Natural killer cell (primary cell): ENCODE data around the gene LSM3. TPM values are rescaled to one million over a fixed set of nuclear protein-coding genes. Genes with fewer than 3 reads are reported as not detected.

Experiments
- ATAC-seq, 3 donors: fragments of 150-1000 bp in 2 of 3; fragments of 200-7000 bp in 1 of 3; cut with Tn5 transposase; 1 replicate in 1 of 3; 2 replicates in 2 of 3; pipeline ENCODE4 v1.10.0; 2021; ENCODE audit warnings: mild to moderate bottlenecking in 2 of 3, moderate library complexity in 2 of 3
- DNase-seq, 2 donors: peaks; one replicate each; pipeline versions ENCODE4 v3.0.0 to v3.0.0-alpha.2; 2013 to 2021; ENCODE audit warnings: mixed read lengths in 1 of 2
- H3K27ac ChIP-seq: one replicate; pipeline ENCODE4 v1.5.1; 2013; ENCODE audit warnings: mild to moderate bottlenecking, low read length
- H3K27me3 ChIP-seq: one replicate; pipeline ENCODE4 v1.6.1; 2013; ENCODE audit warnings: low read length; ENCODE audit not compliant: control insufficient read depth, insufficient read depth
- H3K36me3 ChIP-seq: one replicate; pipeline ENCODE4 v1.6.1; 2013; ENCODE audit warnings: low read length; ENCODE audit not compliant: control insufficient read depth, insufficient read depth
- H3K4me1 ChIP-seq: one replicate; pipeline ENCODE4 v1.6.1; 2013; ENCODE audit warnings: low read length; ENCODE audit not compliant: control insufficient read depth, insufficient read depth
- H3K4me3 ChIP-seq: one replicate; pipeline ENCODE4 v1.5.1; 2013; ENCODE audit warnings: low read length
- H3K9me3 ChIP-seq: one replicate; pipeline ENCODE4 v1.6.1; 2013; ENCODE audit warnings: low read length; ENCODE audit not compliant: control insufficient read depth, insufficient read depth
- H3K27ac Mint-ChIP-seq, 2 donors: one replicate each; pipeline ENCODE4 v1.8.0; 2022; ENCODE audit warnings: mild to moderate bottlenecking in 2 of 2, mixed read lengths in 2 of 2, moderate library complexity in 1 of 2
- H3K27me3 Mint-ChIP-seq, 2 donors: one replicate each; pipeline ENCODE4 v1.8.0; 2022; ENCODE audit warnings: low read depth in 2 of 2, mixed read lengths in 2 of 2
- H3K36me3 Mint-ChIP-seq: one replicate; pipeline ENCODE4 v1.8.0; 2022; ENCODE audit warnings: mixed read lengths
- H3K4me1 Mint-ChIP-seq, 2 donors: one replicate each; pipeline ENCODE4 v1.8.0; 2022; ENCODE audit warnings: mixed read lengths in 2 of 2
- H3K4me3 Mint-ChIP-seq: one replicate; pipeline ENCODE4 v1.8.0; 2022; ENCODE audit warnings: mild to moderate bottlenecking, moderate library complexity, mixed read lengths
- H3K9me3 Mint-ChIP-seq, 2 donors: one replicate each; pipeline ENCODE4 v1.8.0; 2022; ENCODE audit warnings: mixed read lengths in 2 of 2
- WGBS: methylation state at CpG from one replicate; pipeline ENCODE4 v1.1.7; 2013; ENCODE audit warnings: missing lambda C conversion rate; ENCODE audit not compliant: insufficient coverage; 5-methylcytosine and 5-hydroxymethylcytosine counted together
- intact Hi-C: fragments of 100-400 bp; cut with micrococcal nuclease; formaldehyde crosslinking; loops from one replicate; pipeline ENCODE4 v1.14.2; 2022
- total RNA-seq, 4 donors: library from RNA; stranded (reverse); fragments of 120-200 nt in 1 of 4; gene quantifications; one replicate each; pipeline versions ENCODE4 v1.2.3 to v1.2.4, GENCODE V29; 2013 to 2022
- TF ChIP-seq, protein P1 (sequence below): fragments of 200-600 bp; IDR thresholded peaks from one replicate; pipeline ENCODE4 v1.8.0; 2022; ENCODE audit warnings: antibody characterized with exemption

LSM3 gene
- total RNA-seq, 3 donors from 2014 or later (not counting 1 experiment from before 2014, with no cell fraction given), result 7.6 to 9.1 (median 8.9) TPM

DNA sequence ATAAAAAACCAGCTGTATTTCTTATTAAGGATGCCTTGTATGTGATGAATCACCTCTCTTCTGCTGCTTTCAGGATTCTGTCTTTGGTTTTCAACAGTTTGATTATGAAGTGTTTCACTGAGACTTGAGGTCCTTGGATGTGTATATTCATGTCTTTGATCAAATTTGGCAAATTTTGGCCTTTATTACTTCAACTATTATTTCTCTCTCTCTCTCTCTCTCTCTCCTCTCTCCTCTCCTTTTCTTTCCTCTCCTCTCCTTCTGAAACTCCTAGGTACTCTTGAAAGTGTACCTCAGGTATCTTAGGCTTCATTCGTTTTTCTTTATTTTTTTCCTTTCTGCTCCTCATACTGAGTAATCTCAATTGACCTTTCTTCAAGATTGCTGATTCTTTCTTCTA, 43.3 kb downstream of the LSM3 start:
- H3K4me3 Mint-ChIP-seq, result no peak overlapping the region
- Histone ChIP-seq H3K27ac (no peak overlapping the region), H3K4me3 (no peak overlapping the region), H3K36me3 (no peaks in the 10 kb centered on the region), H3K4me1 (no peaks in the 10 kb centered on the region), H3K9me3 (no peaks in the 10 kb centered on the region), H3K27me3 (no peaks in the 10 kb centered on the region)
- H3K36me3 Mint-ChIP-seq, result peaks cover 10% of the 10 kb centered on the region
- H3K9me3 Mint-ChIP-seq, result peaks cover 0 to 7% of the 10 kb centered on the region in 2 donors
- H3K27me3 Mint-ChIP-seq, result peaks cover 21 to 51% of the 10 kb centered on the region in 2 donors
- 100% methylated on average over 1 of the region's 1 CpG for WGBS
- intact Hi-C loops, result no loop called here
- H3K27ac Mint-ChIP-seq, result no peak overlapping the region
- DNase-seq (no peak), ATAC-seq (no peak)
- TF ChIP-seq, protein P1, sequence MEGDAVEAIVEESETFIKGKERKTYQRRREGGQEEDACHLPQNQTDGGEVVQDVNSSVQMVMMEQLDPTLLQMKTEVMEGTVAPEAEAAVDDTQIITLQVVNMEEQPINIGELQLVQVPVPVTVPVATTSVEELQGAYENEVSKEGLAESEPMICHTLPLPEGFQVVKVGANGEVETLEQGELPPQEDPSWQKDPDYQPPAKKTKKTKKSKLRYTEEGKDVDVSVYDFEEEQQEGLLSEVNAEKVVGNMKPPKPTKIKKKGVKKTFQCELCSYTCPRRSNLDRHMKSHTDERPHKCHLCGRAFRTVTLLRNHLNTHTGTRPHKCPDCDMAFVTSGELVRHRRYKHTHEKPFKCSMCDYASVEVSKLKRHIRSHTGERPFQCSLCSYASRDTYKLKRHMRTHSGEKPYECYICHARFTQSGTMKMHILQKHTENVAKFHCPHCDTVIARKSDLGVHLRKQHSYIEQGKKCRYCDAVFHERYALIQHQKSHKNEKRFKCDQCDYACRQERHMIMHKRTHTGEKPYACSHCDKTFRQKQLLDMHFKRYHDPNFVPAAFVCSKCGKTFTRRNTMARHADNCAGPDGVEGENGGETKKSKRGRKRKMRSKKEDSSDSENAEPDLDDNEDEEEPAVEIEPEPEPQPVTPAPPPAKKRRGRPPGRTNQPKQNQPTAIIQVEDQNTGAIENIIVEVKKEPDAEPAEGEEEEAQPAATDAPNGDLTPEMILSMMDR, result no peak
- H3K4me1 Mint-ChIP-seq, result peaks cover 0 to 5% of the 10 kb centered on the region in 2 donors

DNA sequence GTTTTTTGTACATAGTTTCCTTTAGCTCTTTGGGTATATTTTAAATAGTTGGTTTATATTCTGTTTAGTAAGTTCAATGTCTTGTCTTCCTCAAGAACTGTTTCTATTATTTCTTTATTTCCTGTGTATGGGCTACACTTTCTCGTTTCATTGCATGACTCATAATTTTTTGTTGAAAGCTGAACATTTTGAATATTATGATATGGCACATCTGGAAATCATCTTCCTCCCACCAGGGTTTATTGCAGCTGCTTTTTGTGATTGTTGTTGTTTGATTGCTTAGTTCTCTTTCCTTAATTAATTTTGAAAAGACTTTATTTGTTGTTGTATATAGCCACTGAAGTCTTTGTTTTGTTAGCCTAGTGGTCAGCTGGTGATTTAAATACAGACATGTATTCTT, 43.8 kb downstream of the LSM3 start:
- no CpG with 5 or more reads among the region's 1 CpG for WGBS
- DNase-seq, result no peak
- Mint-ChIP-seq H3K4me1 (peaks cover 0 to 4% of the 10 kb centered on the region in 2 donors), H3K4me3 (no peak overlapping the region), H3K36me3 (peaks cover 10% of the 10 kb centered on the region), H3K9me3 (peaks cover 0 to 7% of the 10 kb centered on the region in 2 donors), H3K27me3 (peaks cover 21 to 51% of the 10 kb centered on the region in 2 donors), H3K27ac (no peak overlapping the region)
- TF ChIP-seq, protein P1, result no peak
- Histone ChIP-seq H3K27ac (no peak overlapping the region), H3K4me3 (no peak overlapping the region), H3K9me3 (no peaks in the 10 kb centered on the region), H3K4me1 (no peaks in the 10 kb centered on the region), H3K27me3 (no peaks in the 10 kb centered on the region), H3K36me3 (no peaks in the 10 kb centered on the region)
- intact Hi-C loops, result no loop called here
- ATAC-seq, result no peak

DNA sequence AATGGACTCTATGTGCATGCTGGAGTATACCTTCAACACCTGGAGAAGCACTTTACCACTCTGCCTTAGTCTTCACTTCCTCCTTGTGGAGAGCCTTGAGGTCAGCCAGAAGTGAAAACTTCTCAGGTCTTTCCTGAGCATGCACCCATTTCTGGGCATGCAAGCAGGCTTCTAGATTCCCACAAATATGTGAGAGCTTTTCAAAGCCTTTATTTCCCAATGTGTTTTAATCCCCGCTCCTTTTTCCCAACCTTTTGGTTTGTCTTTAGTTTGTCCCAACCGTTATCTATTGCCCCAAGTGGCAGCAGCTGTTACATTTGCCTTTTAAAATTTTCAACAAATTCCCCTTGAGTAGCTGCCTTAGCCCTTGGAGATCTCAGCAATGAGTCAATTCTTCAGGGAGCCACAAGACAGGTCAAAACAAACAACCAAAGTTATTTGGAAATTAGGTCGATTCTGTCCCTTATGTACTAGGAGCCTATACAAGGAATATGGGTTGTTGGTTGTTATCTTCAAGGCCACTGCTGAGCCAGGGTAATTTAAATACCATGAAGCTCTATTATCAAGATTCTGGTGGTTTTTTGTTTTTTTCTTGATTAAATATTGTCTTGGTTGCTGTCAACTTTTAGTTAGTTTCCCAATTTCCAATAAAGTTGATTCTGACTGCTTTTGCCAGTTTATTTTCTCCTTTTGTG, 44.4 kb downstream of the LSM3 start:
- Mint-ChIP-seq H3K4me1 (peaks cover 0 to 2% of the 10 kb centered on the region in 2 donors), H3K36me3 (peaks cover 10% of the 10 kb centered on the region), H3K27ac (no peak overlapping the region), H3K9me3 (peaks cover 0 to 7% of the 10 kb centered on the region in 2 donors), H3K4me3 (no peak overlapping the region), H3K27me3 (peaks cover 21 to 55% of the 10 kb centered on the region in 2 donors)
- Histone ChIP-seq H3K27me3 (no peaks in the 10 kb centered on the region), H3K4me3 (no peak overlapping the region), H3K4me1 (no peaks in the 10 kb centered on the region), H3K9me3 (no peaks in the 10 kb centered on the region), H3K27ac (no peak overlapping the region), H3K36me3 (no peaks in the 10 kb centered on the region)
- intact Hi-C loops, result no loop called here
- TF ChIP-seq, protein P1, result no peak
- no peak for ATAC-seq
- WGBS, result 76% methylated on average over 3 of the region's 3 CpGs
- no peak for DNase-seq

DNA sequence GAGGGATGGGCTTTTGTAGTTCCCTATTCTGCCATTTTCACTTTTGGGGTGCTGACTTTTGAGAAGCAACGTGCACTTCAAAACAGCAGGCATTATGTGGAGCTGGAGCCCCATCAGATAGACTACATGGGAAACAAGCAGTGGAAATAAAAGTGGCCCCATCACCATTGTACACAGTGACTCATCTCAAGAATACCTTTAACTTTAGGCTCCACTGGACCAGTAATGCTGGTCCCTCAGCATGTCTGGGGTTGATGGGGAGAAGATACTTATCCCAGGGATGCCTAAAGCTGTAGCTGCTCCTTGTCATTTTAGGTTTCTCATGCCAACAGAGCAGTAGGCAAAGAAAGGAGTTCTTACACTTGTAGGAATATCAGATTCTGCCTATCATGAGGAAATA, 45.0 kb downstream of the LSM3 start:
- Histone ChIP-seq H3K27me3 (no peaks in the 10 kb centered on the region), H3K4me3 (no peak overlapping the region), H3K36me3 (no peaks in the 10 kb centered on the region), H3K9me3 (no peaks in the 10 kb centered on the region), H3K27ac (no peak overlapping the region), H3K4me1 (no peaks in the 10 kb centered on the region)
- DNase-seq (no peak), ATAC-seq (no peak)
- H3K9me3 Mint-ChIP-seq, result peaks cover 0 to 7% of the 10 kb centered on the region in 2 donors
- WGBS, result 73% methylated on average over 1 of the region's 1 CpG
- H3K27ac Mint-ChIP-seq, result no peak overlapping the region
- TF ChIP-seq, protein P1, result no peak
- no peaks in the 10 kb centered on the region for H3K4me1 Mint-ChIP-seq
- intact Hi-C loops, result no loop called here
- peaks cover 24 to 60% of the 10 kb centered on the region in 2 donors for H3K27me3 Mint-ChIP-seq
- peaks cover 10% of the 10 kb centered on the region for H3K36me3 Mint-ChIP-seq
- H3K4me3 Mint-ChIP-seq, result no peak overlapping the region
